Bronchial epithelial cell (primary cell): Measurements from ENCODE around the gene TPPP. TPM values are rescaled to one million over a fixed set of nuclear protein-coding genes. Genes with fewer than 3 reads are reported as not detected.
"Not testable (repeated sequence)": the region's sequence is repeated elsewhere in the genome, so short reads cannot be mapped to it uniquely, and the experiment has no call there.

ENCODE experiments used
- DNase-seq: peaks from one replicate; pipeline ENCODE4 v3.0.0-alpha.2; 2010; ENCODE audit warnings: low read depth
- FAIRE-seq: peaks from 2 replicates; lab custom pipeline; 2011; peaks lifted over from hg19 to GRCh38; lab: Jason Lieb, UNC
- H3K27me3 ChIP-seq: 2 replicates; pipeline ENCODE4 v1.5.1; 2011; ENCODE audit warnings: low read length; ENCODE audit not compliant: control insufficient read depth, insufficient read depth
- H3K36me3 ChIP-seq: 2 replicates; pipeline ENCODE4 v1.5.1; 2011; ENCODE audit warnings: low read length; ENCODE audit not compliant: control insufficient read depth, insufficient read depth
- H3K4me3 ChIP-seq: 2 replicates; pipeline ENCODE4 v1.5.1; 2011; ENCODE audit warnings: mild to moderate bottlenecking, low read depth, low read length, control low read depth
- CTCF ChIP-seq: IDR thresholded peaks from 2 replicates; pipeline ENCODE4 v1.5.1; 2011; ENCODE audit warnings: mild to moderate bottlenecking, moderate library complexity, low read length, control low read depth, inconsistent platforms; ENCODE audit not compliant: insufficient read depth, severe bottlenecking
- total RNA-seq: library from RNA; depleted of rRNA; stranded (reverse); fragments of >200 nt; gene quantifications from 2 replicates; pipeline ENCODE4 v1.2.1, GENCODE V29; 2014

Gene TPPP
- total RNA-seq, 1 donor from 2014 or later: 1.6 TPM

- Histone ChIP-seq H3K36me3 (no peaks in the 10 kb centered on the region), H3K27me3 (no peaks in the 10 kb centered on the region), H3K4me3 (no peak overlapping the region)
- DNase-seq (no peak), FAIRE-seq (no peak)
- TF ChIP-seq CTCF: no peak
Observed at GRCh38 chr5:683551-684481, 9.3 kb downstream of the TPPP start.

- peak; percentile 90 for FAIRE-seq
- H3K4me3 ChIP-seq, DNase-seq, H3K27me3 ChIP-seq, H3K36me3 ChIP-seq: not testable (repeated sequence)
Observed at GRCh38 chr5:682651-683358, 10.3 kb downstream of the TPPP start.

GRCh38 chr5:682216-682615 is 10.9 kb downstream of the TPPP start:
- not testable (repeated sequence) for FAIRE-seq, H3K4me3 ChIP-seq, H3K36me3 ChIP-seq, DNase-seq, H3K27me3 ChIP-seq

GRCh38 chr5:681317-682191 is 11.6 kb downstream of the TPPP start:
- H3K36me3 ChIP-seq, FAIRE-seq, DNase-seq, H3K4me3 ChIP-seq, H3K27me3 ChIP-seq: not testable (repeated sequence)

GRCh38 chr5:680836-681235 is 12.3 kb downstream of the TPPP start:
- not testable (repeated sequence) for H3K27me3 ChIP-seq, H3K4me3 ChIP-seq, DNase-seq, FAIRE-seq, H3K36me3 ChIP-seq

GRCh38 chr5:680118-680795 is 12.9 kb downstream of the TPPP start:
- H3K36me3 ChIP-seq, DNase-seq, H3K27me3 ChIP-seq, H3K4me3 ChIP-seq: not testable (repeated sequence)
- FAIRE-seq: peak; percentile 96

- DNase-seq, H3K36me3 ChIP-seq, H3K27me3 ChIP-seq, H3K4me3 ChIP-seq, FAIRE-seq: not testable (repeated sequence)
Observed at GRCh38 chr5:679166-679895, 13.8 kb downstream of the TPPP start.

GRCh38 chr5:678521-678920 is 14.6 kb downstream of the TPPP start:
- not testable (repeated sequence) for FAIRE-seq, DNase-seq, H3K4me3 ChIP-seq, H3K36me3 ChIP-seq, H3K27me3 ChIP-seq
